ENCODE data around the gene TRABD2B. TPM values are rescaled to one million over a fixed set of nuclear protein-coding genes. Genes with fewer than 3 reads are reported as not detected.

Gene TRABD2B
- total RNA-seq, 6 donors from 2014 or later: under 0.01 to 2.1 (median 0.62) TPM

DNA sequence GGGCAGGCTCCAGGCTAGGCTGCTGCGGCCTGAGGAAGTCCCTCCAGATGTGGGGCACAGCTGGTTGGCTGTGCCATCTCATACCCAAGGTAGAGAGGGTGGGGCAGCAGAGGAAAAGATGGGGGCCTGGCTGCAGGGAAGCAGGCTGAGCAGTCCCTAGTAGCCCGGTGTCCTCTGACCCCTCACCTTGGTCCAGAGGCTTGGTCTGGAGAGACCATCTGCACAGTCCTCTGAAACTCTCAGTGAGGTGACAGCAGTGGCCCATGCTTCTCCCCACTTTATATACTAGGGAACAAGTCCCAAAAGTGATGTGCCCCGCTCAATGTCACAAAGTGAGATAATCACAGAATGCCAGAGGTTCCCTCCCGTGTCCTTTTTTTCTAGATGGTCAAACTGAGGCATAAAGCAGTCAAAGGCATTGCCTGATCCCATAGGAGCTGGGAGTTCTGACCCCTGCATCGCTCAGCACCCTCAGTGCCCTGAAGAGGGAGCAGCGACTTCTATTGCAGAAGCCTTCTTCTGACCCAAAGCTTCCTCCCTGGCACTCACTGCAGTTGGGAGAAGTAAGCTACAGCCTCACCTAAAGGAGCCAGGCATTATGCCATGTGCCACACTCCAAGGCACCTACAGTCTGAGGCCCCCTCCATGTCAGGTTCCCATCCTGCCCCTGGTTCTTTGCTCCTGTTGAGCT, 45.5 kb downstream of the TRABD2B start:
- no peaks in the 10 kb centered on the region for H3K9me3 ChIP-seq
- no peak for TF ChIP-seq EP300 (IDR thresholded peaks at IDR 0.05)
- TF ChIP-seq, protein P1, sequence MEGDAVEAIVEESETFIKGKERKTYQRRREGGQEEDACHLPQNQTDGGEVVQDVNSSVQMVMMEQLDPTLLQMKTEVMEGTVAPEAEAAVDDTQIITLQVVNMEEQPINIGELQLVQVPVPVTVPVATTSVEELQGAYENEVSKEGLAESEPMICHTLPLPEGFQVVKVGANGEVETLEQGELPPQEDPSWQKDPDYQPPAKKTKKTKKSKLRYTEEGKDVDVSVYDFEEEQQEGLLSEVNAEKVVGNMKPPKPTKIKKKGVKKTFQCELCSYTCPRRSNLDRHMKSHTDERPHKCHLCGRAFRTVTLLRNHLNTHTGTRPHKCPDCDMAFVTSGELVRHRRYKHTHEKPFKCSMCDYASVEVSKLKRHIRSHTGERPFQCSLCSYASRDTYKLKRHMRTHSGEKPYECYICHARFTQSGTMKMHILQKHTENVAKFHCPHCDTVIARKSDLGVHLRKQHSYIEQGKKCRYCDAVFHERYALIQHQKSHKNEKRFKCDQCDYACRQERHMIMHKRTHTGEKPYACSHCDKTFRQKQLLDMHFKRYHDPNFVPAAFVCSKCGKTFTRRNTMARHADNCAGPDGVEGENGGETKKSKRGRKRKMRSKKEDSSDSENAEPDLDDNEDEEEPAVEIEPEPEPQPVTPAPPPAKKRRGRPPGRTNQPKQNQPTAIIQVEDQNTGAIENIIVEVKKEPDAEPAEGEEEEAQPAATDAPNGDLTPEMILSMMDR (IDR thresholded peaks at IDR 0.05): no peak
- no peak for TF ChIP-seq POLR2A (IDR thresholded peaks at IDR 0.05)
- TF ChIP-seq POLR2AphosphoS5 (IDR thresholded peaks at IDR 0.05): no peak
- peak in 1 of 2 donors; percentile 18 for ATAC-seq (ENCODE audit: low FRiP score in 2 of 2)

DNA sequence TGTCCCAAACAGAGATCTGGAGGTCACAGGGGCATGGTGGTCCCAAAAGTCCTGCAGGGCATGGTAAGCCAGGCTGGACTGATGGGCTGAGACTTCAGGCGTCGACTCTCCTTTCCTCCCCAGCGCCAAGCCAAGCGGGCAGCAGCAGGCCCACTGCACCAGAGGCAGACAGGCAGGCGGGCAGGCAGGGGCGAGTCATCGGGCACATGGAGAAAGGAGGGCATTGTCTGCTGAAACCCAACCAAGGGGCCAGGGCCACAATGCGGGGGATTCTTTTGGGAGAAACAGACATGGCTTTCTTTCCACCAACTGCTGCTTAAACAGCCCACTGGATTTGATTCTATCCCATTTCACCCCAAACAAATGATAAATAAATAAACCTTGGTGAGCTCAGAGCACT, 46.2 kb downstream of the TRABD2B start:
- no peak overlapping the region for H3K4me3 ChIP-seq
- DNase-seq (peak in 1 of 2 donors; percentile 38), ATAC-seq (ENCODE audit: low FRiP score in 2 of 2) (no peak)
- TF ChIP-seq, protein P1 (IDR thresholded peaks at IDR 0.05): no peak
- TF ChIP-seq POLR2AphosphoS5 (IDR thresholded peaks at IDR 0.05): no peak
- no peak for TF ChIP-seq POLR2A (IDR thresholded peaks at IDR 0.05)
- TF ChIP-seq EP300 (IDR thresholded peaks at IDR 0.05): no peak
- no peaks in the 10 kb centered on the region for H3K9me3 ChIP-seq
- H3K36me3 ChIP-seq: no peaks in the 10 kb centered on the region
- H3K4me1 ChIP-seq: no peaks in the 10 kb centered on the region
- peaks cover 0 to 3% (median 0%) of the 10 kb centered on the region in 4 donors for H3K27me3 ChIP-seq
- 94 to 100% methylated on average over 5 to 8 of the region's 8 CpGs for WGBS, 2 donors
- no peak overlapping the region for H3K27ac ChIP-seq

More for the DNA sequence above, 45.5 kb downstream of the TRABD2B start:
- H3K4me3 ChIP-seq: no peak overlapping the region
- WGBS, 2 donors: 79 to 86% methylated on average over 3 to 6 of the region's 6 CpGs
- no peak overlapping the region for H3K27ac ChIP-seq
- DNase-seq: no peak
- H3K4me1 ChIP-seq: no peaks in the 10 kb centered on the region
- peaks cover 0 to 3% (median 0%) of the 10 kb centered on the region in 4 donors for H3K27me3 ChIP-seq
- no peaks in the 10 kb centered on the region for H3K36me3 ChIP-seq

DNA sequence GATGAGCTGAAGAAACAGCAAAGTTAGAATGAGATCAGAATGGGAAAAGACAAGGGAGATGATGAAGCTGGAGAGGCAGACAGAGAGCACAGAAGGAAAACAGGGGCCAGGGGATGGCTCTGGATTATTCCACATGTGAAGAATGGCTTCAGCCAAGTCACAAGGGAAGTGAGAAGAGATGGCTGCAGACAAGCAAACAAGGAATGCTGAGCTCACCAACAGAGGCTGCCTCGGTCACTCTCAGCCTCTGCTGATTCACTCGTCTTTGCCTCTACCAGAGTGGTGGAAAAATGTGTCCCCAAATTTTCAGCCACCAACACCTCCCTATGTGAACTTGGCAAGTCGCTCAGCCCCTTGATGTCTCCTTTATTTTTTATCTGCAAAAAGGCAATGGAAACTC, 46.7 kb downstream of the TRABD2B start:
- peaks cover 0 to 3% (median 0%) of the 10 kb centered on the region in 4 donors for H3K27me3 ChIP-seq
- TF ChIP-seq POLR2A (IDR thresholded peaks at IDR 0.05) (no peak), EP300 (IDR thresholded peaks at IDR 0.05) (no peak)
- no peaks in the 10 kb centered on the region for H3K4me1 ChIP-seq
- no peak overlapping the region for H3K27ac ChIP-seq
- H3K4me3 ChIP-seq: no peak overlapping the region
- 75% methylated on average over 3 of the region's 3 CpGs for WGBS, 2 donors
- no peak for ATAC-seq (ENCODE audit: low FRiP score in 2 of 2)
- no peaks in the 10 kb centered on the region for H3K36me3 ChIP-seq
- DNase-seq: no peak
- H3K9me3 ChIP-seq: no peaks in the 10 kb centered on the region

DNA sequence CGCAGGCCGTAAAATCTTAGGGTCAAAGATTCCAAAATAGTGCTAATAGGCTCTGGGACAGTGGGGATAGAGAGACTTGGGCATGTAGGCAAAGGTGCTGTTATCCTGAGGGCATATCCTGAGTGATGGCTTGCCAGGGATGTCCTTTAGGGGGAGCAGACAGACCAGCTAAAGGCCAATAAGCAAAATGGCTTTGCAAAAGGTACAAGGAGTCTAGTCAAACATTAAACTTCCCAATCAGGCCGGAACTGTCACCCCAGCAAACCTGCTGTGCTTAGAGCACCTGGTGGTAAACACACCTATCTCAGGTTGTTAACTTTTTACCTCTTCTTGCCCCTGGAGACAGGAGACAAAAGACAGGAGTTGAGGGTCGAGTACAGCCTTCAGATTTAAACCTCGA, 49.1 kb downstream of the TRABD2B start:
- H3K27ac ChIP-seq: no peak overlapping the region
- 83 to 87% methylated on average over 5 of the region's 5 CpGs for WGBS, 2 donors
- no peaks in the 10 kb centered on the region for H3K9me3 ChIP-seq
- no peaks in the 10 kb centered on the region for H3K4me1 ChIP-seq
- H3K4me3 ChIP-seq: no peak overlapping the region
- TF ChIP-seq POLR2A (IDR thresholded peaks at IDR 0.05) (no peak), POLR2AphosphoS5 (IDR thresholded peaks at IDR 0.05) (no peak), EP300 (IDR thresholded peaks at IDR 0.05) (no peak)
- TF ChIP-seq, protein P1 (IDR thresholded peaks at IDR 0.05): no peak
- no peaks in the 10 kb centered on the region for H3K36me3 ChIP-seq
- no peak for DNase-seq
- no peaks in the 10 kb centered on the region for H3K27me3 ChIP-seq
- ATAC-seq (ENCODE audit: low FRiP score in 2 of 2): no peak

DNA sequence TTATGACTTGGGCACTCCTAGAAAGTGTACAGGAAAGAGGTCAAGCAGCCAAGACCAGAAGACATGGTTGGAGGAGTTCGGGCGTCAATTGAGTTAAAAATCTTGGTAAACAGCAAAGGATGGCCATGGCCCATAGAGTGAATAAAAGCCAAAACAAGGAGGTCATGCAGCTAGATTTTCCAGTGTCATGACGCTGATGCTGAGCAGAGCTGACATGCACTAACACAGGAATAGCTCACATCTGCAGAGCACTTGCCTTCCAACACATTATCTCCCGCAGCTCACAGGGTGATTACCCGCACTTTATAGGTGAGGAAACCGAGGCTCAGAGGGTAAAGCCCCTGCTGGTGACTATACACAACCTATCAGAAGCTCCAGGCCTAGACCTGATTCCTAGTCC, 49.7 kb downstream of the TRABD2B start:
- ATAC-seq (ENCODE audit: low FRiP score in 2 of 2) (no peak), DNase-seq (no peak)
- Histone ChIP-seq H3K36me3 (no peaks in the 10 kb centered on the region), H3K4me1 (no peaks in the 10 kb centered on the region), H3K4me3 (no peak overlapping the region), H3K27ac (no peak overlapping the region), H3K27me3 (no peaks in the 10 kb centered on the region), H3K9me3 (no peaks in the 10 kb centered on the region)
- no peak for TF ChIP-seq POLR2A (IDR thresholded peaks at IDR 0.05)
- 88 to 89% methylated on average over 6 of the region's 6 CpGs for WGBS, 2 donors

DNA sequence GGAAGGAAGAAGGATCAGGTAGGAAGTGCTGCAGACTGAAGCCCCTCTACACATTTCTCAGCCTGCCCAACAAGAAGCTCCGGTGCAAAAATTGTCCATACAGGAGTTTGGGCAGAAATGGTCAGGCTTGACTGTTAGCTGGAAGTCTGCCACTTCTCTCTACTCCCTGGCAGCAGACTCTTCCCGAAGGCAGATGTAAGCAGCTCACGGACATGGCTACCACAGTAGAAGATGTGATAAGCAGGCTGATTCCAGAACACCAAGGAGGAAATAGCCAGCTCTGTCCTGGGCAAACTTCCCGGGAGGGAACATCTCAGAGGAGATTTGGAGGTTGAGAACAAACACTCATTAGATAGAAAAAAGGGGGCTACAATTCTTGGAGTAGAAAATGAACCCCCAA, 52.6 kb downstream of the TRABD2B start:
- ATAC-seq (ENCODE audit: low FRiP score in 2 of 2) (no peak), DNase-seq (no peak)
- 38 to 51% methylated on average over 4 of the region's 4 CpGs for WGBS, 2 donors
- Histone ChIP-seq H3K27me3 (no peaks in the 10 kb centered on the region), H3K9me3 (no peaks in the 10 kb centered on the region), H3K4me1 (peaks cover 0 to 14% (median 10%) of the 10 kb centered on the region in 4 donors), H3K4me3 (no peak overlapping the region), H3K27ac (no peak overlapping the region), H3K36me3 (no peaks in the 10 kb centered on the region)
- TF ChIP-seq, protein P1 (IDR thresholded peaks at IDR 0.05): no peak
- TF ChIP-seq POLR2AphosphoS5 (IDR thresholded peaks at IDR 0.05) (no peak), POLR2A (IDR thresholded peaks at IDR 0.05) (no peak), EP300 (IDR thresholded peaks at IDR 0.05) (no peak)

All from upper lobe of left lung (tissue), 6 donors.